ENCODE measurements around the gene CCDC57. TPM values are rescaled to one million over a fixed set of nuclear protein-coding genes. Genes with fewer than 3 reads are reported as not detected.

The CCDC57 gene
- total RNA-seq, 1 donor from 2014 or later: 40.7 TPM

DNA sequence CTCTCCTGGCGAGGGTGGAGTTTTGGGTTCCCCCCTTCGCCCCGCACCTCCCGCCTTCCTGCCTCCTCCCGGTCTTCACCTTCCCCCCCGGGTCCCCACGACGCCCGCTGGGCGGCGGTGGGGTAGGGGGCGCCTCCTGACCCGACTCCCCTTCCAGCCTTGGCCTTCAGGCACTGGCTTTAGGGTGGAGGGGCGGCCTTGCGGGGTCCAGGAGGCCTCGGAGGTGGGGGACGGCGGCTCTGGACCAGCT is 18.6 kb upstream of the CCDC57 start:
- no peaks in the 10 kb centered on the region for H3K9me3 Mint-ChIP-seq (ENCODE audit: unreplicated experiment)
- TF ChIP-seq, protein P1, sequence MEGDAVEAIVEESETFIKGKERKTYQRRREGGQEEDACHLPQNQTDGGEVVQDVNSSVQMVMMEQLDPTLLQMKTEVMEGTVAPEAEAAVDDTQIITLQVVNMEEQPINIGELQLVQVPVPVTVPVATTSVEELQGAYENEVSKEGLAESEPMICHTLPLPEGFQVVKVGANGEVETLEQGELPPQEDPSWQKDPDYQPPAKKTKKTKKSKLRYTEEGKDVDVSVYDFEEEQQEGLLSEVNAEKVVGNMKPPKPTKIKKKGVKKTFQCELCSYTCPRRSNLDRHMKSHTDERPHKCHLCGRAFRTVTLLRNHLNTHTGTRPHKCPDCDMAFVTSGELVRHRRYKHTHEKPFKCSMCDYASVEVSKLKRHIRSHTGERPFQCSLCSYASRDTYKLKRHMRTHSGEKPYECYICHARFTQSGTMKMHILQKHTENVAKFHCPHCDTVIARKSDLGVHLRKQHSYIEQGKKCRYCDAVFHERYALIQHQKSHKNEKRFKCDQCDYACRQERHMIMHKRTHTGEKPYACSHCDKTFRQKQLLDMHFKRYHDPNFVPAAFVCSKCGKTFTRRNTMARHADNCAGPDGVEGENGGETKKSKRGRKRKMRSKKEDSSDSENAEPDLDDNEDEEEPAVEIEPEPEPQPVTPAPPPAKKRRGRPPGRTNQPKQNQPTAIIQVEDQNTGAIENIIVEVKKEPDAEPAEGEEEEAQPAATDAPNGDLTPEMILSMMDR (IDR thresholded peaks at IDR 0.05; ENCODE audit: partially characterized antibody, unreplicated experiment): peak; percentile 48
- DNase-seq: no peak
- no peak overlapping the region for H3K4me3 Mint-ChIP-seq (ENCODE audit: unreplicated experiment)
- no peaks in the 10 kb centered on the region for H3K36me3 Mint-ChIP-seq (ENCODE audit: unreplicated experiment)
- no peak overlapping the region for H3K27ac Mint-ChIP-seq (ENCODE audit: unreplicated experiment)
- peaks cover 2% of the 10 kb centered on the region for H3K4me1 Mint-ChIP-seq (ENCODE audit: low read depth, unreplicated experiment)
- H3K27me3 Mint-ChIP-seq (ENCODE audit: unreplicated experiment): peaks cover 4% of the 10 kb centered on the region

DNA sequence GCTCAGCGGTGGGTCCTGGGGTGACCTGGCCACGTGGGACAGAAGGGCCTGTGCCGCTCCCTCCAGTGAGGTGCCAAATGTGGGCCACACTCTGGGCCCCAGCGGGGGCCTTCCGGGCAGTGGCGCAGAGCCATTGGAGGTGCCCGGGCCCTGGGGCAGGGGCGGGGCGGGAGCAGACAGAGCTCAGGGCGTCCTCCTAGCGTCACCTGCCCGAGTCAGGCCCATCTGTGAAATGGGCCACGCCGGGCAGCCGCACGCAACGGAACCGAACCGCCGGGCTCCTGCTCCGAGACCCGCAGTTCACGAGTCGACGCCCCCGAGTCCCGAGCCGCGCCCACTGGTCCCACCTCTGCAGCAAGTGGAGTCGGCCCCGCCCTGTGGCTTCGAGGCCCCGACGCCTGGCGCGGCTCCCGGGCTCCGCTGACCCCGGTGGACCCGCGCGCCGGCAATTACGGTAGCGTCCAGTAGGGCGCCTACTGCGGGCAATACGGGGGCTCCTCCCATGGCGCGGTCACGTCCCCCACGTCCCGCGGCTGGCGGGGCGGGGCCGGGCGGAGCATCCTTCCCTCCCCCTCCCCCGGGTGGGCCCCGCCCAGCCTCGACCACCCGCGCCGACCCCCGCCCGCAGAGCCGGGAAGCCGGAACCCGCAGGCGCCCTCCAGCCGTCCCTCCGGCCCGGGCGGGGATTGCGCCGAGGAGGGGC is 18.1 kb upstream of the CCDC57 start:
- Mint-ChIP-seq H3K27ac (ENCODE audit: unreplicated experiment) (no peak overlapping the region), H3K4me3 (ENCODE audit: unreplicated experiment) (no peak overlapping the region), H3K27me3 (ENCODE audit: unreplicated experiment) (peaks cover 4% of the 10 kb centered on the region), H3K36me3 (ENCODE audit: unreplicated experiment) (no peaks in the 10 kb centered on the region), H3K9me3 (ENCODE audit: unreplicated experiment) (no peaks in the 10 kb centered on the region), H3K4me1 (ENCODE audit: low read depth, unreplicated experiment) (peaks cover 2% of the 10 kb centered on the region)
- DNase-seq: peak; percentile 83
- TF ChIP-seq, protein P1 (IDR thresholded peaks at IDR 0.05; ENCODE audit: partially characterized antibody, unreplicated experiment): peak; percentile 78

DNA sequence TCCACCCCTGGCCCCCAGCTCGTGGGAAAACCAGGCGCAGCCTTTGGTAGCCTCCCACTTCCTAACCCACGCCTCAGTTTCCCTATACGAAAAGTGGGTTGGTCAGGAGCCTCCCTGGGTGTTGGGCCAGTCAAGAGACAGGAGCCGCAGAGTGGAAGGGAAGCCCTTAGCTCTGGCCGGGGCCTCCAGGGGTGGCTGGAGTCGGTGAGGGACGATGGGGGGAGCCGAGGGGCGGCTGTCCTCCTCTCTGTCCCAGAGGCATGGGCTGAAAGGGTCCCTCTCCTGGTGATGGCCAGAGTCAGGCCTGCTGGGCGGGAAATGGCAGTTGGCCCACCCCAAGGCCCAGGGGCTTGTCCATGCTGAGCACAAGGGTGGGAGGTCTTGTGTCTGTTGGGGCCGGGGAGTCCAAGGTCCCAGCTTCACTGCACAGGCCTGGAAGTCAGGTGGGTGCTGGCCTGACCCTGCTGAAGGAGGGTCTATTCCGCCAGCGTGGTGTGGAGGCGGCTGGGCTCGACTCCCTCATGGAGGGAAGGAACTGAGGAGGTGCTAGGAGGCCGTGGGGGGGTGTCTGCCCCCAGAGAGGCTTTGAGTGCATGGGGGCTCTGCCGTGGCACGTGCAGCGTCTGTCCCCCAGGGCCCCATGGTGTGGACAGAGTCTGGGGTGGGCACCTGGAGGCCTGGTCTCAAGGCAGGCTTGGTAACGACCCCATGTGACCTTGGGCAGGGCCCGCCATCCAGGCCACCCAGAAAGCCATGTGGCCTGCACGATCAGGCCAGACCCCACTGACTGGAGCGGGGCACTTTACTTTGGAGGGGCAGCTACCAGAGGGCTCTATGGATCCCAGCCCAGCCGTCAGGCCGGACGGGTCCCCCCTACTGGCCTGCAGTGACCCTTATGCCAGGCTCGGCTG is 17.3 kb upstream of the CCDC57 start:
- Mint-ChIP-seq H3K27me3 (ENCODE audit: unreplicated experiment) (peaks cover 4% of the 10 kb centered on the region), H3K27ac (ENCODE audit: unreplicated experiment) (no peak overlapping the region), H3K4me3 (ENCODE audit: unreplicated experiment) (peak overlapping the region; percentile 46), H3K36me3 (ENCODE audit: unreplicated experiment) (no peaks in the 10 kb centered on the region), H3K9me3 (ENCODE audit: unreplicated experiment) (no peaks in the 10 kb centered on the region), H3K4me1 (ENCODE audit: low read depth, unreplicated experiment) (peaks cover under 1% of the 10 kb centered on the region)
- no peak for DNase-seq
- TF ChIP-seq, protein P1 (IDR thresholded peaks at IDR 0.05; ENCODE audit: partially characterized antibody, unreplicated experiment): no peak

DNA sequence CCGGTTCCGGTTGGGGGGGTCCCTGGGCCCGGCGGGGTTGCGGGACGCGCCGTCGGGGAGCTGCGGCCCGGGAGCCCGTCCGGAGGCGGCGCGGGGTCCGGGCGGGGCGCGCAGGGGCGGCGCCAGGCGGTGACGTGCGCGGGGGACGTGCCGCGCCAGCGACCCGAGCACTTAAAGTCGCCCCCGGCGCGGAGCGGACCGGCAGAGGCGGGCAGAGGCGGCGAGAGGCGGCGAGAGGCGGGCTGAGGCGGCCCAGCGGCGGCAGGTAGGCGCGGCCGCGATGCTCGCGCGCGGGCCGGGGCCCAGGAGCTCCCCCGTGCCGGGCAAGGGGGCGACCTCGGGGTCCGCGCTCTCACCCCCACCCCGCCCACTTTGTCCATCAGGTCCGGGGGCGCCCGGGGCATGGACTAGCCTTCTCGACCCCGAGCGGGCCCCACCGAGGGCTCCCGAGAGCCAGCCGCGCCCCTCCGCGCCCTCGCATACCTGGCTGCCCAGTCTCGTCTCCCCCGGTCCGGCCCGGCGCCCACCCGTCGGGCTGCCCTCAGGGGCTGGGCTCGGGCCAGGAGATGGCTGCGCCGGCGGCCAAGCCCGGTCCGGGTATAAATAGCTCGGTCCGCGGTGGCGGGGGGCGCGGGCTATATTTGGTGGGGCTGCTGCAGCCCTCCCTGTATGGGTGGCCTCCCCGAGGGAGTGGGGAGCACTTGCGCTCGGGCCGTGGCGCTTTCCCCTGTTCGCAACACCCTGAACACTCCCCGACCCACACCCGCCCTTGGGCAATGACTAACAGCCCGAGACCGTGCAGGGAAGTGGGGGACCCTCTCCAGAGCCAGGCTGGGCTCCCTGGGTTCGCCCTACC is 16.4 kb upstream of the CCDC57 start, which contains the start of gene SLC16A3:
TSS of gene SLC16A3 (plus strand) at position 201 of the 856 bp plus-strand sequence. CDS start 6,967 bp downstream, outside the sequence.
- Mint-ChIP-seq H3K36me3 (ENCODE audit: unreplicated experiment) (no peaks in the 10 kb centered on the region), H3K27ac (ENCODE audit: unreplicated experiment) (no peak within 1 kb of the TSS), H3K4me3 (ENCODE audit: unreplicated experiment) (peak within 1 kb of the TSS; percentile 46), H3K27me3 (ENCODE audit: unreplicated experiment) (peaks cover 8% of the 10 kb centered on the region), H3K9me3 (ENCODE audit: unreplicated experiment) (no peaks in the 10 kb centered on the region), H3K4me1 (ENCODE audit: low read depth, unreplicated experiment) (no peaks in the 10 kb centered on the region)
- TF ChIP-seq, protein P1 (IDR thresholded peaks at IDR 0.05; ENCODE audit: partially characterized antibody, unreplicated experiment): no peak
- no peak for DNase-seq
